Chondrocyte (in vitro differentiated cells): ENCODE results near the gene ECM2. TPM values are rescaled to one million over a fixed set of nuclear protein-coding genes. Genes with fewer than 3 reads are reported as not detected.

ENCODE experiments used
- DNase-seq: peaks from one replicate; pipeline ENCODE4 v3.0.0; 2021; ENCODE audit warnings: mixed read lengths, low spot score
- H3K27ac Mint-ChIP-seq: one replicate; pipeline ENCODE4 v1.8.0; 2021; ENCODE audit warnings: mild to moderate bottlenecking, moderate library complexity, mixed read lengths; ENCODE audit not compliant: unreplicated experiment
- H3K27me3 Mint-ChIP-seq: 2 replicates; pipeline ENCODE4 v1.8.0; 2021; ENCODE audit warnings: low read depth, mixed read lengths
- H3K36me3 Mint-ChIP-seq: 2 replicates; pipeline ENCODE4 v1.8.0; 2021; ENCODE audit warnings: low read depth, mixed read lengths
- H3K4me1 Mint-ChIP-seq: 2 replicates; pipeline ENCODE4 v1.8.0; 2021; ENCODE audit warnings: low read depth, mild to moderate bottlenecking, mixed read lengths
- H3K4me3 Mint-ChIP-seq: one replicate; pipeline ENCODE4 v1.8.0; 2021; ENCODE audit warnings: mild to moderate bottlenecking, moderate library complexity, mixed read lengths; ENCODE audit not compliant: unreplicated experiment
- H3K9me3 Mint-ChIP-seq: 2 replicates; pipeline ENCODE4 v1.8.0; 2021; ENCODE audit warnings: low read depth, mixed read lengths
- CTCF ChIP-seq: fragments of 200-600 bp; sonication (generic); IDR thresholded peaks from 2 replicates; pipeline ENCODE4 v1.5.0; 2021; ENCODE audit warnings: antibody characterized with exemption, mild to moderate bottlenecking, moderate library complexity
- total RNA-seq: library from RNA; stranded (reverse); gene quantifications from 3 replicates; pipeline ENCODE4 v1.2.1, GENCODE V29; 2021

The ECM2 gene
- total RNA-seq, 1 donor from 2014 or later, result 34.2 TPM

- Mint-ChIP-seq H3K36me3 (peaks cover 19% of the 10 kb centered on the region), H3K27ac (peak overlapping the region; percentile 72), H3K4me3 (peak overlapping the region; percentile 62), H3K9me3 (peaks cover 21% of the 10 kb centered on the region), H3K27me3 (no peaks in the 10 kb centered on the region), H3K4me1 (peaks cover 27% of the 10 kb centered on the region)
- no peak for DNase-seq
- TF ChIP-seq CTCF, result no peak
Observed at GRCh38 chr9:92534674-92535073, 1.1 kb downstream of the ECM2 start.

GRCh38 chr9:92534204-92534603, 1.6 kb downstream of the ECM2 start:
- H3K36me3 Mint-ChIP-seq, result peaks cover 19% of the 10 kb centered on the region
- H3K4me1 Mint-ChIP-seq, result peaks cover 27% of the 10 kb centered on the region
- peak overlapping the region; percentile 72 for H3K27ac Mint-ChIP-seq
- no peak for DNase-seq
- no peaks in the 10 kb centered on the region for H3K27me3 Mint-ChIP-seq
- H3K9me3 Mint-ChIP-seq, result peaks cover 21% of the 10 kb centered on the region
- no peak for TF ChIP-seq CTCF
- H3K4me3 Mint-ChIP-seq, result peak overlapping the region; percentile 62

DNA sequence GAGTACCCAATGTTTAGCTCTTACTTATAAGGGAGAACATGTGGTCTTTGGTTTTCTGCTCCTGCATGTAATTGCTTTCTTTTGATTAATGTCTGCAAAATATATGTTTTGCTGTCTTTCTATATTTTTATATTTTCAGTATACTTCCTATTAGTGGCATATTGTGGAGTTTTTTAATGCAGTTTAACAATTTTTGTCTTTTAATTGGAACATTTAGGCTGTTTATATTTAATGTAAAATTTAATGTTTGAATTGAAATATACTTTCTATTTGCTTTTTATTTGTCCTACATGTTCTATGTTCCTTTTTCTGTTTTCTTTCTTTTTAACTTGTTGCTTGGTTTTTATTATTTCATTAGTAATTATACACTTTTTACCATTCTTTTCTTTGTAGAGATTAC, 4.9 kb downstream of the ECM2 start:
- no peak for DNase-seq
- no peak overlapping the region for H3K4me3 Mint-ChIP-seq
- no peak overlapping the region for H3K27ac Mint-ChIP-seq
- no peak for TF ChIP-seq CTCF
- peaks cover 19% of the 10 kb centered on the region for H3K36me3 Mint-ChIP-seq
- H3K4me1 Mint-ChIP-seq, result peaks cover 29% of the 10 kb centered on the region
- H3K27me3 Mint-ChIP-seq, result no peaks in the 10 kb centered on the region
- H3K9me3 Mint-ChIP-seq, result peaks cover 21% of the 10 kb centered on the region

- H3K36me3 Mint-ChIP-seq, result peaks cover 18% of the 10 kb centered on the region
- peaks cover 21% of the 10 kb centered on the region for H3K9me3 Mint-ChIP-seq
- no peak for TF ChIP-seq CTCF
- DNase-seq, result no peak
- H3K4me1 Mint-ChIP-seq, result peaks cover 17% of the 10 kb centered on the region
- H3K27me3 Mint-ChIP-seq, result no peaks in the 10 kb centered on the region
- no peak overlapping the region for H3K4me3 Mint-ChIP-seq
- H3K27ac Mint-ChIP-seq, result no peak overlapping the region
Observed at GRCh38 chr9:92529124-92529523, 6.7 kb downstream of the ECM2 start.

DNA sequence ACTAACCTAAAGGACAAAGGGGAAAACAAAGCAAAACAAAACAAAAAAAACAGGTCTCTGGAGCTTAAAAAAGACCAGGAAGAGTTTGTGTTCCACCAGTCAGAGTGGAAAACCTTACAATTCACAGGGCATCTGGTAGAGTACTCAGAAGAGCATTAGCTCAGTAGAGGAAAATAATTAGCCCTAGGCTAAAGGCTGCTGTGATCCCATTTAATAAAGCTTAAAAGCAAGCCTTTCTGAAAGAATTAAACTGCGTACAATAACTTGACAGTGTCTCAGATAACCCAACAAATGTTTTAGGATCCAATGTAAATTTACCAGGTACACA, 7.3 kb downstream of the ECM2 start:
- H3K4me3 Mint-ChIP-seq, result no peak overlapping the region
- H3K4me1 Mint-ChIP-seq, result peaks cover 14% of the 10 kb centered on the region
- H3K36me3 Mint-ChIP-seq, result peaks cover 16% of the 10 kb centered on the region
- no peak for TF ChIP-seq CTCF
- no peaks in the 10 kb centered on the region for H3K27me3 Mint-ChIP-seq
- peaks cover 20% of the 10 kb centered on the region for H3K9me3 Mint-ChIP-seq
- DNase-seq, result no peak
- peak overlapping the region; percentile 68 for H3K27ac Mint-ChIP-seq
